Right atrium auricular region (tissue), 2 donors: Measurements from ENCODE around the gene FRS2. TPM values are rescaled to one million over a fixed set of nuclear protein-coding genes. Genes with fewer than 3 reads are reported as not detected.

Experiments used
- DNase-seq: peaks from one replicate; pipeline ENCODE4 v3.0.0-alpha.2; 2019; ENCODE audit warnings: low spot score
- H3K27ac ChIP-seq, 2 donors: fragments of 200-600 bp; sonication (generic); 1 replicate in 1 of 2; 2 replicates in 1 of 2; pipeline ENCODE4 v1.5.1; 2016 to 2019
- H3K27me3 ChIP-seq, 2 donors: fragments of 200-600 bp; sonication (generic); one replicate each; pipeline versions ENCODE4 v1.5.1 to v1.6.0; 2017 to 2019
- H3K36me3 ChIP-seq: fragments of 200-600 bp; sonication (generic); one replicate; pipeline ENCODE4 v1.5.1; 2016
- H3K4me1 ChIP-seq, 2 donors: fragments of 200-600 bp; sonication (generic); one replicate each; pipeline versions ENCODE4 v1.5.1 to v1.6.0; 2017 to 2019
- H3K4me3 ChIP-seq, 2 donors: fragments of 200-600 bp; sonication (generic); 1 replicate in 1 of 2; 2 replicates in 1 of 2; pipeline ENCODE4 v1.5.1; 2017 to 2019; ENCODE audit warnings: mild to moderate bottlenecking in 1 of 2, moderate library complexity in 1 of 2
- H3K9me3 ChIP-seq, 2 donors: fragments of 200-600 bp; sonication (generic); one replicate each; pipeline ENCODE4 v1.5.1; 2019
- total RNA-seq, 2 donors: library from RNA; depleted of rRNA; stranded (reverse); fragments of >200 nt; gene quantifications; one replicate each; pipeline ENCODE4 v1.1.0, GENCODE V29; 2016
- TF ChIP-seq, protein P1 (sequence below), 2 donors: fragments of 200-600 bp; sonication (generic); IDR thresholded peaks; one replicate each; pipeline ENCODE4 v1.5.1; 2019; ENCODE audit warnings: antibody characterized with exemption in 2 of 2

The FRS2 gene
- total RNA-seq, 2 donors from 2014 or later = 25.9 to 32.5 TPM

- peaks cover 0 to 6% of the 10 kb centered on the region in 2 donors for H3K4me1 ChIP-seq
- H3K36me3 ChIP-seq = no peaks in the 10 kb centered on the region
- DNase-seq = no peak
- H3K4me3 ChIP-seq = no peak overlapping the region
- H3K9me3 ChIP-seq = no peaks in the 10 kb centered on the region
- TF ChIP-seq, protein P1, sequence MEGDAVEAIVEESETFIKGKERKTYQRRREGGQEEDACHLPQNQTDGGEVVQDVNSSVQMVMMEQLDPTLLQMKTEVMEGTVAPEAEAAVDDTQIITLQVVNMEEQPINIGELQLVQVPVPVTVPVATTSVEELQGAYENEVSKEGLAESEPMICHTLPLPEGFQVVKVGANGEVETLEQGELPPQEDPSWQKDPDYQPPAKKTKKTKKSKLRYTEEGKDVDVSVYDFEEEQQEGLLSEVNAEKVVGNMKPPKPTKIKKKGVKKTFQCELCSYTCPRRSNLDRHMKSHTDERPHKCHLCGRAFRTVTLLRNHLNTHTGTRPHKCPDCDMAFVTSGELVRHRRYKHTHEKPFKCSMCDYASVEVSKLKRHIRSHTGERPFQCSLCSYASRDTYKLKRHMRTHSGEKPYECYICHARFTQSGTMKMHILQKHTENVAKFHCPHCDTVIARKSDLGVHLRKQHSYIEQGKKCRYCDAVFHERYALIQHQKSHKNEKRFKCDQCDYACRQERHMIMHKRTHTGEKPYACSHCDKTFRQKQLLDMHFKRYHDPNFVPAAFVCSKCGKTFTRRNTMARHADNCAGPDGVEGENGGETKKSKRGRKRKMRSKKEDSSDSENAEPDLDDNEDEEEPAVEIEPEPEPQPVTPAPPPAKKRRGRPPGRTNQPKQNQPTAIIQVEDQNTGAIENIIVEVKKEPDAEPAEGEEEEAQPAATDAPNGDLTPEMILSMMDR (IDR thresholded peaks at IDR 0.05) = no peak
- H3K27ac ChIP-seq = no peak overlapping the region
- H3K27me3 ChIP-seq = no peaks in the 10 kb centered on the region
These were observed 145.8 kb downstream of the FRS2 start for GRCh38 chr12:69616025-69616424.

GRCh38 chr12:69619050-69619449 lies 148.9 kb downstream of the FRS2 start:
- H3K9me3 ChIP-seq = no peaks in the 10 kb centered on the region
- H3K27me3 ChIP-seq = no peaks in the 10 kb centered on the region
- H3K4me1 ChIP-seq = peaks cover 0 to 9% of the 10 kb centered on the region in 2 donors
- DNase-seq = no peak
- H3K36me3 ChIP-seq = no peaks in the 10 kb centered on the region
- H3K27ac ChIP-seq = no peak overlapping the region
- TF ChIP-seq, protein P1 (IDR thresholded peaks at IDR 0.05) = no peak
- H3K4me3 ChIP-seq = no peak overlapping the region

DNA sequence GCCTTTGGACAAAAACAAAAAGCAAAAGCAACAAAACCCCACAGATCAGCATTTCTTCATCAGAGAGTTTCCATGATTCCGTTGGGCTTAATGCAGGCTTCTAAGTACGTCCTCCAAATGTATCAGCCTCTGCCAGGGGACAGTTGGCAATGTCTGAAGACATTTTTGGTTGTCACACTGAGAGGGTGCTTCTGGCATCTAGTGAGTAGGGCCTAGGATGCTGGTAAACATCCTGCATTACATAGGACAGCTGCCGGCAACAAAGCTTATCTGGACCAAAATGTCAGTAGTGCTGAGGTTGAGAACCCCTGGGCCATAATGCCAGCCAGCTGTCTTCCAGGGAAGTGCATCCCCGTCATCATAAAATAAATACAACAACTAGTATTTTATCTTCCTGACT lies 149.9 kb downstream of the FRS2 start:
- no peak for DNase-seq
- Histone ChIP-seq H3K4me1 (peaks cover 0 to 9% of the 10 kb centered on the region in 2 donors), H3K36me3 (no peaks in the 10 kb centered on the region), H3K4me3 (no peak overlapping the region), H3K27me3 (no peaks in the 10 kb centered on the region), H3K9me3 (no peaks in the 10 kb centered on the region), H3K27ac (peak overlapping the region; percentile 32 to 35)
- TF ChIP-seq, protein P1 (IDR thresholded peaks at IDR 0.05) = no peak

GRCh38 chr12:69620921-69621320 lies 150.7 kb downstream of the FRS2 start:
- peaks cover 0 to 9% of the 10 kb centered on the region in 2 donors for H3K4me1 ChIP-seq
- no peaks in the 10 kb centered on the region for H3K36me3 ChIP-seq
- no peak overlapping the region for H3K4me3 ChIP-seq
- TF ChIP-seq, protein P1 (IDR thresholded peaks at IDR 0.05) = no peak
- no peak for DNase-seq
- H3K27ac ChIP-seq = no peak overlapping the region
- H3K9me3 ChIP-seq = no peaks in the 10 kb centered on the region
- no peaks in the 10 kb centered on the region for H3K27me3 ChIP-seq

- Histone ChIP-seq H3K9me3 (no peaks in the 10 kb centered on the region), H3K27me3 (no peaks in the 10 kb centered on the region), H3K27ac (no peak overlapping the region), H3K4me1 (peaks cover 0 to 9% of the 10 kb centered on the region in 2 donors), H3K36me3 (no peaks in the 10 kb centered on the region), H3K4me3 (no peak overlapping the region)
- no peak for DNase-seq
- TF ChIP-seq, protein P1 (IDR thresholded peaks at IDR 0.05) = no peak
These were observed 151.4 kb downstream of the FRS2 start for GRCh38 chr12:69621551-69621950.

DNA sequence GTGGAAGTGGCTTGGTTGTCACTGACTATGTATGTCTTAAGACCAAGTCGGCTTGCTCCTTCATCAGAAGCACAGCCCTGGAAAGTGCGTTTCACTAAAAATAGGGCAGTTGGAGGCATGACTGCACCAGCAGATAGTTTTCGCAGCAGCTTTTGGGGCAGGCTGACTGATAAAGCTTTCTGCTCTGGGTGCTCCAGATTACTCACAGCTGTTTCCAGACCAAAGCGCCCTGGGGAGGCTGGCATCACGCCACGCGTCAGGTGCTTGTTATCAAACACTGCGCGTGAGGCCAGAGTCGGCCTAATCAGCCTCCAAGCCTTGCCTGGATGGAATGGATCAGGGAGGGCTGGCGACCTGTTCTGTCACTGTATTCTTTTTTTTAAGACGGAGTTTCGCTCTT lies 153.8 kb downstream of the FRS2 start:
- peaks cover 0 to 9% of the 10 kb centered on the region in 2 donors for H3K4me1 ChIP-seq
- no peak for DNase-seq
- no peaks in the 10 kb centered on the region for H3K36me3 ChIP-seq
- H3K9me3 ChIP-seq = no peaks in the 10 kb centered on the region
- TF ChIP-seq, protein P1 (IDR thresholded peaks at IDR 0.05) = no peak
- H3K27me3 ChIP-seq = no peaks in the 10 kb centered on the region
- H3K4me3 ChIP-seq = no peak overlapping the region
- peak overlapping the region; percentile 55 to 70 for H3K27ac ChIP-seq
